Stimulated activated memory B cell treated with anti-CD40 and anti-IgM and Interleukin-4, amounts not matched to agents 10 μg/mL and 1 μg/mL and 100 μg/mL, for 72 hours (primary cell): ENCODE data around the gene RELL2.

Source experiments
- ATAC-seq: fragments of 150-1000 bp; cut with Tn5 transposase; 2 replicates; pipeline ENCODE4 v1.10.0; 2021
- H3K27ac Mint-ChIP-seq: one replicate; pipeline ENCODE4 v1.8.0; 2022; ENCODE audit warnings: mild to moderate bottlenecking, mixed read lengths
- H3K27me3 Mint-ChIP-seq: one replicate; pipeline ENCODE4 v1.8.0; 2022; ENCODE audit warnings: mixed read lengths
- H3K36me3 Mint-ChIP-seq: one replicate; pipeline ENCODE4 v1.8.0; 2022; ENCODE audit warnings: mixed read lengths
- H3K4me1 Mint-ChIP-seq: one replicate; pipeline ENCODE4 v1.8.0; 2022; ENCODE audit warnings: mixed read lengths
- H3K4me3 Mint-ChIP-seq: one replicate; pipeline ENCODE4 v1.8.0; 2022; ENCODE audit warnings: mild to moderate bottlenecking, moderate library complexity, mixed read lengths
- H3K9me3 Mint-ChIP-seq: one replicate; pipeline ENCODE4 v1.8.0; 2022; ENCODE audit warnings: mixed read lengths

The RELL2 gene

DNA sequence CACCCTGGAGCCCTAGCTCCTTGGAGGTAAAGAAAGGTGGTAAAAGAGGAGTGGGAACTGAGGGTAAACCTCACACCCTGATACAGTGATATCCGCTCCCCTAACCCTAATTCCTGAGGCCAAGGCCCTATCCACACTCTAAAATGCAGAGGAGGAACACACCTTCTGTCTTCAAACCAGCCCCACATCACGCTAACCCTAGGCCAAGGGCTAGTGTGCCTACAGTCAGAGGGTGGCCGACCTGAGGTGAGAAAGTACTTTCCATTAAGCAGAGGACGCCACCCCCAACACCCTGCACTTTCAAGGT, 738 bp upstream of the RELL2 start:
- H3K4me1 Mint-ChIP-seq, result peaks cover 45% of the 10 kb centered on the region
- H3K27me3 Mint-ChIP-seq, result no peaks in the 10 kb centered on the region
- peak overlapping the region; percentile 82 for H3K27ac Mint-ChIP-seq
- ATAC-seq, result no peak
- no peaks in the 10 kb centered on the region for H3K9me3 Mint-ChIP-seq
- peak overlapping the region; percentile 89 for H3K4me3 Mint-ChIP-seq
- peaks cover 6% of the 10 kb centered on the region for H3K36me3 Mint-ChIP-seq

GRCh38 chr5:141637123-141637766, 448 bp downstream of the RELL2 start:
- Mint-ChIP-seq H3K9me3 (no peaks in the 10 kb centered on the region), H3K4me3 (peak overlapping the region; percentile 89), H3K36me3 (peaks cover 14% of the 10 kb centered on the region), H3K27ac (peak overlapping the region; percentile 82), H3K27me3 (no peaks in the 10 kb centered on the region), H3K4me1 (peaks cover 53% of the 10 kb centered on the region)
- peak; percentile 71 for ATAC-seq

DNA sequence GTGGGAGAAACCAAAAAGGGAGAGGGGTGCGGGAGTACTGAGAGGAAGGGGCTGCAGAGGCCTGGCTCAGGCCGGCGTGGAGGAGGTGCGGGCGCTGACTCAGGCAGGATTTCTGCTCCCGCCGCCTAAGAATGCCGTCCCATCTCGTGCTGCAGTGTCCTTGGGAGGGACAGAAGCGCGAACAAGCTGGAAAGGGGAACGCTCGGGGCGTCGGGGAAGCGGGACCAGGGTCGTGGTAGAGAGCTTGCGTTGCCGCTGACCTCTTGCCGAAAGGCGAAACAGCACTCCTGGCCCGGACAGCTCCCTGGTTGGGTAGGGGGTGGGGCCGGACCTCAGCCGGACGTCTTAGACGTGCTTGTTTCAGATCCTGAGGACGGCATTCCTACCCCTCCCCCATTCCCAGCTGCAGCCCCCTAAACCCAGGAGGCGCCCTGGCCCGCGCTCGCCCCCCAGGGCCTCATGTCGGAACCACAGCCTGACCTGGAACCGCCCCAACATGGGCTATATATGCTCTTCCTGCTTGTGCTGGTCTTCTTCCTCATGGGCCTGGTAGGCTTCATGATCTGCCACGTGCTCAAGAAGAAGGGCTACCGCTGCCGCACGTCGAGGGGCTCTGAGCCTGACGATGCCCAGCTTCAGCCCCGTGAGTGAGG, 1.1 kb downstream of the RELL2 start:
- Mint-ChIP-seq H3K4me3 (peak overlapping the region; percentile 89), H3K27me3 (no peaks in the 10 kb centered on the region), H3K9me3 (no peaks in the 10 kb centered on the region), H3K27ac (peak overlapping the region; percentile 82), H3K36me3 (peaks cover 14% of the 10 kb centered on the region), H3K4me1 (peaks cover 47% of the 10 kb centered on the region)
- peak; percentile 59 for ATAC-seq

DNA sequence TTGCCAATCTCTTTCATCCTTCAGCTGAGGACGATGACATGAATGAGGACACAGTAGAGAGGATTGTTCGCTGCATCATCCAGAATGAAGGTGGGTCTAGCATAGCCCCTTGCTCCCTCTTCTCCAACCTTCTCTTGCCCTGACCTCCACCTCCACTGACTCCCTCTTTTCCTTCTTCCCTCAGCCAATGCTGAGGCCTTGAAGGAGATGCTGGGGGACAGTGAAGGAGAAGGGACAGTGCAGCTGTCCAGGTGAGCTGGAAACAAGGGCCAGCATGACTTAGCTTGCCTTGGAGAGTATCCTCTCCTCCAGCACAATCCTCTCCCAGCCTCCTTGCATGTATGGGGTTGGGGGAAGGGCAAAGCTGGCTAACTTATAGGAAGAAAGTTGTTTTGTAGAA, 2.0 kb downstream of the RELL2 start:
- H3K27ac Mint-ChIP-seq, result peak overlapping the region; percentile 82
- H3K4me3 Mint-ChIP-seq, result peak overlapping the region; percentile 89
- peaks cover 47% of the 10 kb centered on the region for H3K4me1 Mint-ChIP-seq
- H3K27me3 Mint-ChIP-seq, result no peaks in the 10 kb centered on the region
- peaks cover 14% of the 10 kb centered on the region for H3K36me3 Mint-ChIP-seq
- ATAC-seq, result no peak
- no peaks in the 10 kb centered on the region for H3K9me3 Mint-ChIP-seq

DNA sequence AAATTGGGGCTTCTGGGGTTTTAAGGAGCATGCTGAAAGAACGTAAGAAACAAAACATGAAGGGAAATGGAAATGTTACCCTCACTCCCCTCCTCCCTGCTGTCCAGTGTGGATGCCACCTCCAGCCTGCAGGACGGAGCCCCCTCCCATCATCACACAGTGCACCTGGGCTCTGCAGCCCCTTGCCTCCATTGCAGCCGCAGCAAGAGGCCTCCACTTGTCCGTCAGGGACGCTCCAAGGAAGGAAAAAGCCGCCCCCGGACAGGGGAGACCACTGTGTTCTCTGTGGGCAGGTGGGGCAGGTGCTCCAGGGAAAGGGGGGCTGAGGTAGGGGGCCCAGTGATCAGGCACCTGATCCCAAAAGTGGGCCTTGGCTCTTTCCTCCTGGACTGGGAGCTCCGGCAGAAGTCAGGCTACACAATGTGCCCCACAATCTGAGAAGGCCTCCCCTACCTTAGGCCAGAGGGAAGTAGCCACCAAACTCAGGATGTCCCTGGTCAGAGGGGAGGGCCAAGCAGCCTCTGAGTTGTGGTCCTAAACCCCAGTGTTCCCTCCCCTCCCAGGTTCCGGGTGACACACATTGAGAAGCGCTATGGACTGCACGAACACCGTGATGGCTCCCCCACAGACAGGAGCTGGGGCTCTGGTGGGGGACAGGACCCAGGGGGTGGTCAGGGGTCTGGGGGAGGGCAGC, 2.7 kb downstream of the RELL2 start:
- peaks cover 39% of the 10 kb centered on the region for H3K4me1 Mint-ChIP-seq
- no peak for ATAC-seq
- no peak overlapping the region for H3K27ac Mint-ChIP-seq
- no peaks in the 10 kb centered on the region for H3K27me3 Mint-ChIP-seq
- H3K4me3 Mint-ChIP-seq, result no peak overlapping the region
- H3K9me3 Mint-ChIP-seq, result no peaks in the 10 kb centered on the region
- peaks cover 17% of the 10 kb centered on the region for H3K36me3 Mint-ChIP-seq

DNA sequence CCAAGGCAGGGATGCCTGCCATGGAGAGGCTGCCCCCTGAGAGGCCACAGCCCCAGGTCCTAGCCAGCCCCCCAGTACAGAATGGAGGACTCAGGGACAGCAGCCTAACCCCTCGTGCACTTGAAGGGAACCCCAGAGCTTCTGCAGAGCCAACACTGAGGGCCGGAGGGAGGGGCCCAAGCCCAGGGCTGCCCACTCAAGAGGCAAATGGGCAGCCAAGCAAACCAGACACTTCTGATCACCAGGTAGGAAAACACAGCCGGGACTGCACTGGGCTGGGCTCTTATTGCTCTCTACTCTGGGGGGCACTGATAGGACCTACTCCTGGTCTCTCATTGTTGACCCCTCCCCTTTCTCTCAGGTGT, 3.2 kb downstream of the RELL2 start:
- Mint-ChIP-seq H3K9me3 (no peaks in the 10 kb centered on the region), H3K36me3 (peaks cover 23% of the 10 kb centered on the region), H3K4me3 (no peak overlapping the region), H3K27me3 (no peaks in the 10 kb centered on the region), H3K4me1 (peaks cover 34% of the 10 kb centered on the region), H3K27ac (no peak overlapping the region)
- no peak for ATAC-seq

DNA sequence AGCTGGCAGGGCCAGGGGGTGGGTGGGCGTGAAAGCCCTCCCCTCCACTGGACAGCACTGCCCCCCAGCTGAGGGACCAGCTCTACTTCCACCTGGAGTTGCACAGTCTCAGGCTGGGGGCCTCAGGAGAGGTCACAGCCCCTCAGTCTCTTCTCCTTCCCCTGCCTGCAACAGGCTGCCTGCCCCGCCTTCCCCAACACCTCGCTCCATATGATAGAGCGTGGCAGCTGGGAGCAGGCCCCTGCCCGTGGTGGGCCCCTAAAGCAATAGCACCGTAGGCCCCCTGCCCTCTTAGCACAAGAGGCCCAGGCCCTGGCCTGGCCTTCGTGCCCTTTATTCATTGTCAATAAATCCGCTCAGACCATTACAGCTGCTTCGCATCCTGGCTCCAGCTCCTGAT, 3.9 kb downstream of the RELL2 start:
- no peaks in the 10 kb centered on the region for H3K27me3 Mint-ChIP-seq
- peaks cover 27% of the 10 kb centered on the region for H3K4me1 Mint-ChIP-seq
- no peaks in the 10 kb centered on the region for H3K9me3 Mint-ChIP-seq
- no peak for ATAC-seq
- H3K36me3 Mint-ChIP-seq, result peaks cover 26% of the 10 kb centered on the region
- H3K4me3 Mint-ChIP-seq, result no peak overlapping the region
- H3K27ac Mint-ChIP-seq, result peak overlapping the region; percentile 6

DNA sequence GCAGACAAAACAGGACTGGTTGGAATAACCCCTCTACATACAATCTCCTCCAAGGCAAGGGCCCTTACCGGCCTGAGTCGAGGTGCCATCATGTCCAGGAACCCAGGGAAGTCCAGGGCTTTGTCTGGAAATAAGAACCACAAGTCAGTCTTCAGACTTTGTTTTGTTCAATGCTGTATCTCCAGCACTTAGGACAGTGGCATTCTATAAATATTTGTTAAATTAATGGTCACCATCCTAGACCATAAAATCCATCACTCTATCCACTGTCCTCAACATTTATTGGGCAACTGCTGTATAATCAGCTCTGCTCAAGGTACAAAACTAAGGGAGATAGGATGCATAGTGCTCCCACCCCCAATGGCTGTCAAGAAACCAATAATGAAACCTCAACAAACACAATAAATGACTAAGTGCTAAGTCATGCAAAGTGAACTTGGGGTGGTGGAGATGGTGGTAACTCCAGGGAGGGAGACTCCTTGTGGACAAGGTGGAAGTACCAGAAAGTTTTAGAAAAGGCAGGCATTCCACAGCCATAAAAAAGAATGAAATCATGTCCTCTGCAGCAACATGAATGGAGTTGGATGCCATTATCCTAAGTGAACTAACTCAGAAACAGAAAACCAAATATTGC, 5.0 kb downstream of the RELL2 start:
- Mint-ChIP-seq H3K27ac (peak overlapping the region; percentile 42), H3K27me3 (no peaks in the 10 kb centered on the region), H3K4me1 (peaks cover 21% of the 10 kb centered on the region), H3K4me3 (no peak overlapping the region), H3K9me3 (no peaks in the 10 kb centered on the region), H3K36me3 (peaks cover 37% of the 10 kb centered on the region)
- no peak for ATAC-seq

DNA sequence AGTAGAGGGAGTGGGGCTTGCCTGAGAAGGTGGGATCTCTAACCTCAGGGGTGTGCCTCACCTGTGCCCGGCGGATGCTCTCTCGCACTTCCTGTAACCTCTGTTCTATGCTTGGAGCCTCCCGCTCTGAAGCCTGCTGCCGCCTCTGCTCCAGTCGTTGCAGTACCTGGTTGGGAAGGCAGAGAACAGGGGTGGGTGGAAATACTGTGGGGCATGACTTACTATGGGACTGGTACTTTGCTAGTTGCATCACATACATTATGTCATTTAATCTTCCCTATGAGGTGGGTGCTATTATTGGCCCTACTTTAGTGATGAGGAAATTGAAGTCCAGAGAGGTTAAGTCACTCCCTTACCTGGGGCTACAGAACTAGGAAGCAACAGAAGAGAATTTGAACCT, 9.2 kb downstream of the RELL2 start:
- Mint-ChIP-seq H3K4me1 (peaks cover 31% of the 10 kb centered on the region), H3K4me3 (no peak overlapping the region), H3K36me3 (peaks cover 40% of the 10 kb centered on the region), H3K27me3 (no peaks in the 10 kb centered on the region), H3K9me3 (no peaks in the 10 kb centered on the region), H3K27ac (no peak overlapping the region)
- no peak for ATAC-seq

- Mint-ChIP-seq H3K27ac (no peak overlapping the region), H3K4me1 (peaks cover 33% of the 10 kb centered on the region), H3K36me3 (peaks cover 31% of the 10 kb centered on the region)
Measured at GRCh38 chr5:141647242-141647641, 10.4 kb downstream of the RELL2 start.

GRCh38 chr5:141647851-141648250, 11.1 kb downstream of the RELL2 start:
- Mint-ChIP-seq H3K36me3 (peaks cover 31% of the 10 kb centered on the region), H3K27me3 (no peaks in the 10 kb centered on the region), H3K4me1 (peaks cover 39% of the 10 kb centered on the region), H3K9me3 (no peaks in the 10 kb centered on the region), H3K27ac (no peak overlapping the region), H3K4me3 (no peak overlapping the region)
- ATAC-seq, result no peak

More at GRCh38 chr5:141647242-141647641, 10.4 kb downstream of the RELL2 start:
- Mint-ChIP-seq H3K27me3 (no peaks in the 10 kb centered on the region), H3K4me3 (no peak overlapping the region), H3K9me3 (no peaks in the 10 kb centered on the region)
- no peak for ATAC-seq

DNA sequence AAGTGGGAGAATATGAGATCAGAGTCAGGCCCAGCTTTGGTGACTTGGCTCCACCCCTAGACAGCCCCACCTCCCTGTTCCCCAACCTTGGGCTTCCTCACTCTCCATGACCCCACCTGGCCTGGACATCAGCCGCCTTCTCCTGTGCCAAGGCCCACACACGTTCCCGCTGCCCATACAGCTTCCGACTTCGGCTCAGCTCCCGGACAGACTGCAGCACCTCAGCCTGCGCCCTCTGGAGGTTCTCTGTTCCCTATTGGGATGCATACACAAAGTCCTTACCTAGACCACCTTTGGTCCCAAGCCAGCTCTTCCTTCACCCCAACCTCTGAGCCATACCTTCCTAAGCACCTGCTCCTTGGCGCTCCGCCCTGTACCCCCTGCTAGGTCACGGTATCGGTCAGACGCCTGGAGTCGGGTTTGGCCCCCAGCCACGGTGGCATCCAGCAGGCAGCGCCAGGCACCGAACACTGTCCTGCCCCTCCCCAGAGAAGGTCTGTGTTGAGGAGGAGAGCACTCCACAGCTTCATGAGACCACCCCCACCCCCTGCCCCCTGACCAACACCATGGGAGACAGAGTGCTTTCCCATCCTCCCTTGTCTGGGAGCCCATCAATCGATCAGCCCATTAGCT, 12.4 kb downstream of the RELL2 start:
- Mint-ChIP-seq H3K27me3 (no peaks in the 10 kb centered on the region), H3K27ac (no peak overlapping the region), H3K36me3 (peaks cover 31% of the 10 kb centered on the region), H3K9me3 (no peaks in the 10 kb centered on the region), H3K4me3 (no peak overlapping the region), H3K4me1 (peaks cover 39% of the 10 kb centered on the region)
- ATAC-seq, result no peak

- peaks cover 39% of the 10 kb centered on the region for H3K4me1 Mint-ChIP-seq
- peaks cover 23% of the 10 kb centered on the region for H3K36me3 Mint-ChIP-seq
- H3K27me3 Mint-ChIP-seq, result no peaks in the 10 kb centered on the region
- peak overlapping the region; percentile 87 for H3K27ac Mint-ChIP-seq
- H3K4me3 Mint-ChIP-seq, result peak overlapping the region; percentile 99
- ATAC-seq, result no peak
- no peaks in the 10 kb centered on the region for H3K9me3 Mint-ChIP-seq
Measured at GRCh38 chr5:141649972-141650371, 13.2 kb downstream of the RELL2 start.

- peak; percentile 98 for ATAC-seq
- Mint-ChIP-seq H3K4me1 (peaks cover 39% of the 10 kb centered on the region), H3K4me3 (peak within 1 kb of the TSS; percentile 99), H3K27me3 (peaks cover 8% of the 10 kb centered on the region), H3K36me3 (peaks cover 15% of the 10 kb centered on the region), H3K9me3 (no peaks in the 10 kb centered on the region), H3K27ac (peak within 1 kb of the TSS; percentile 87)
Measured at GRCh38 chr5:141650851-141651727, 14.3 kb downstream of the RELL2 start, which contains the start of gene FCHSD1. TSS of gene FCHSD1 (minus strand) at chr5:141651418. CDS start at chr5:141651368, 50 bp downstream.
